Measurements from ENCODE around the gene KDM5A. TPM values are rescaled to one million over a fixed set of nuclear protein-coding genes. Genes with fewer than 3 reads are reported as not detected.

The KDM5A gene
- polyA plus RNA-seq, 1 of the 3 experiments (the other 2 are of a cell fraction) = 6.2 TPM

DNA sequence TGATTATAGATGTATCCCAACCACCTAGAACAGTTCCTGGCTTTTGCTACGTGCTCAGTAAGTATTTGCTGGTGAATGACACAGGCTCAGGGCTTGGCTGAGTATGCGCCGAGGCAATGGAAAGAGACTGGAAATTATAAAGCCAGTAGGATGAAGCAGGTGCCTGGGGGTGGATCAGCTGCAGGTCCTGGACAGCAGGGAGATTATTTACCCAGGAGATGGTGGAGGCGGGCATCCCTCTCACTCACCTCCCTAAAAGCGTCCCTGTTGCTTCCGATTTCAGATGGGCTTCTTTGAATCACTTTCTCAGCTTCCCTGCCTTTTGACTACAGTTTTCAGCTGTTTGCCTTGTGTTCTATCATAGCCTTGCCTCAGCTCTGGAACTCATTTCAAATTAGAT, 132.9 kb downstream of the KDM5A start:
- H3K36me3 ChIP-seq (replicated peaks in 1 of 2; ENCODE audit: control insufficient read depth in 1 of 2, insufficient read depth in 2 of 2, low read length in 1 of 2) = no peaks in the 10 kb centered on the region
- no peak overlapping the region for H2AFZ ChIP-seq (ENCODE audit: low read depth)
- no peaks in the 10 kb centered on the region for H4K20me1 ChIP-seq (ENCODE audit: insufficient read depth)
- DNase-seq = no peak
- H3K9ac ChIP-seq = no peak overlapping the region
- no peak overlapping the region for H3K4me3 ChIP-seq (ENCODE audit: low read depth in 2 of 2, low read length in 1 of 2)
- no peaks in the 10 kb centered on the region for H3K4me1 ChIP-seq (ENCODE audit: control insufficient read depth in 1 of 2, insufficient read depth in 2 of 2, low read depth in 1 of 2, low read length in 1 of 2)
- H3K79me2 ChIP-seq (ENCODE audit: insufficient read depth) = no peaks in the 10 kb centered on the region
- H3K9me2 ChIP-seq = no peaks in the 10 kb centered on the region
- TF ChIP-seq, protein P1, sequence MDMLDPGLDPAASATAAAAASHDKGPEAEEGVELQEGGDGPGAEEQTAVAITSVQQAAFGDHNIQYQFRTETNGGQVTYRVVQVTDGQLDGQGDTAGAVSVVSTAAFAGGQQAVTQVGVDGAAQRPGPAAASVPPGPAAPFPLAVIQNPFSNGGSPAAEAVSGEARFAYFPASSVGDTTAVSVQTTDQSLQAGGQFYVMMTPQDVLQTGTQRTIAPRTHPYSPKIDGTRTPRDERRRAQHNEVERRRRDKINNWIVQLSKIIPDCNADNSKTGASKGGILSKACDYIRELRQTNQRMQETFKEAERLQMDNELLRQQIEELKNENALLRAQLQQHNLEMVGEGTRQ (IDR thresholded peaks at IDR 0.05; ENCODE audit: borderline replicate concordance, low read depth, low read length) = no peak
- TF ChIP-seq GABPA (IDR thresholded peaks at IDR 0.05; ENCODE audit: low read depth) (no peak), RAD21 (IDR thresholded peaks at IDR 0.05; ENCODE audit: low read length) (no peak), TCF12 (IDR thresholded peaks at IDR 0.05) (no peak), ELF1 (IDR thresholded peaks at IDR 0.05) (no peak), TAF1 (IDR thresholded peaks at IDR 0.05; ENCODE audit: borderline replicate concordance, low read depth, low read length) (no peak), RFX5 (IDR thresholded peaks at IDR 0.05; ENCODE audit: low read length) (no peak), FOXJ3 (CRISPR knock-in tag; IDR thresholded peaks at IDR 0.05) (no peak), TEAD4 (IDR thresholded peaks at IDR 0.05; ENCODE audit: borderline replicate concordance, insufficient read depth) (no peak), YY1 (IDR thresholded peaks at IDR 0.05; ENCODE audit: low read depth) (no peak), SMC3 (IDR thresholded peaks at IDR 0.05; ENCODE audit: low read depth, low read length) (no peak), CHD2 (IDR thresholded peaks at IDR 0.05; ENCODE audit: low read length, partially characterized antibody) (no peak), RXRA (IDR thresholded peaks at IDR 0.05; ENCODE audit: borderline replicate concordance, low read depth) (no peak)
- TF ChIP-seq, protein P2, sequence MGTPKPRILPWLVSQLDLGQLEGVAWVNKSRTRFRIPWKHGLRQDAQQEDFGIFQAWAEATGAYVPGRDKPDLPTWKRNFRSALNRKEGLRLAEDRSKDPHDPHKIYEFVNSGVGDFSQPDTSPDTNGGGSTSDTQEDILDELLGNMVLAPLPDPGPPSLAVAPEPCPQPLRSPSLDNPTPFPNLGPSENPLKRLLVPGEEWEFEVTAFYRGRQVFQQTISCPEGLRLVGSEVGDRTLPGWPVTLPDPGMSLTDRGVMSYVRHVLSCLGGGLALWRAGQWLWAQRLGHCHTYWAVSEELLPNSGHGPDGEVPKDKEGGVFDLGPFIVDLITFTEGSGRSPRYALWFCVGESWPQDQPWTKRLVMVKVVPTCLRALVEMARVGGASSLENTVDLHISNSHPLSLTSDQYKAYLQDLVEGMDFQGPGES (IDR thresholded peaks at IDR 0.05; ENCODE audit: low read depth, low read length) = no peak
- TF ChIP-seq, protein P3, sequence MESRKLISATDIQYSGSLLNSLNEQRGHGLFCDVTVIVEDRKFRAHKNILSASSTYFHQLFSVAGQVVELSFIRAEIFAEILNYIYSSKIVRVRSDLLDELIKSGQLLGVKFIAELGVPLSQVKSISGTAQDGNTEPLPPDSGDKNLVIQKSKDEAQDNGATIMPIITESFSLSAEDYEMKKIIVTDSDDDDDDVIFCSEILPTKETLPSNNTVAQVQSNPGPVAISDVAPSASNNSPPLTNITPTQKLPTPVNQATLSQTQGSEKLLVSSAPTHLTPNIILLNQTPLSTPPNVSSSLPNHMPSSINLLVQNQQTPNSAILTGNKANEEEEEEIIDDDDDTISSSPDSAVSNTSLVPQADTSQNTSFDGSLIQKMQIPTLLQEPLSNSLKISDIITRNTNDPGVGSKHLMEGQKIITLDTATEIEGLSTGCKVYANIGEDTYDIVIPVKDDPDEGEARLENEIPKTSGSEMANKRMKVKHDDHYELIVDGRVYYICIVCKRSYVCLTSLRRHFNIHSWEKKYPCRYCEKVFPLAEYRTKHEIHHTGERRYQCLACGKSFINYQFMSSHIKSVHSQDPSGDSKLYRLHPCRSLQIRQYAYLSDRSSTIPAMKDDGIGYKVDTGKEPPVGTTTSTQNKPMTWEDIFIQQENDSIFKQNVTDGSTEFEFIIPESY (IDR thresholded peaks at IDR 0.05; ENCODE audit: borderline replicate concordance, low read depth) = no peak
- TF ChIP-seq, protein P4, sequence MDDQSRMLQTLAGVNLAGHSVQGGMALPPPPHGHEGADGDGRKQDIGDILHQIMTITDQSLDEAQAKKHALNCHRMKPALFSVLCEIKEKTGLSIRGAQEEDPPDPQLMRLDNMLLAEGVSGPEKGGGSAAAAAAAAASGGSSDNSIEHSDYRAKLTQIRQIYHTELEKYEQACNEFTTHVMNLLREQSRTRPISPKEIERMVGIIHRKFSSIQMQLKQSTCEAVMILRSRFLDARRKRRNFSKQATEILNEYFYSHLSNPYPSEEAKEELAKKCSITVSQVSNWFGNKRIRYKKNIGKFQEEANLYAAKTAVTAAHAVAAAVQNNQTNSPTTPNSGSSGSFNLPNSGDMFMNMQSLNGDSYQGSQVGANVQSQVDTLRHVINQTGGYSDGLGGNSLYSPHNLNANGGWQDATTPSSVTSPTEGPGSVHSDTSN (IDR thresholded peaks at IDR 0.05) = no peak
- H3K4me2 ChIP-seq = no peak overlapping the region
- 75% methylated on average over 6 of the region's 6 CpGs for WGBS (ENCODE audit: low lambda C conversion rate)
- H3F3A ChIP-seq (replicated peaks; ENCODE audit: insufficient read depth) = no peaks in the 10 kb centered on the region
- ChIA-PET POLR2A (no interaction called here), CTCF (no interaction called here)
- H3K27ac ChIP-seq (ENCODE audit: low read depth in 2 of 2, low read length in 1 of 2) = no peak overlapping the region
- H3K27me3 ChIP-seq (ENCODE audit: insufficient read depth) = no peaks in the 10 kb centered on the region; the same call in 1 of the 2 replicates
- H3K9me3 ChIP-seq = no peaks in the 10 kb centered on the region
